GM19240 (cell line): Measurements from ENCODE around the gene OCEL1.
A peak's percentile ranks its signal among the peaks of the same experiment; 100 is the strongest.
"Not testable (repeated sequence)": the region's sequence is repeated elsewhere in the genome, so short reads cannot be mapped to it uniquely, and the experiment has no call there.

Experiments
- DNase-seq: peaks from one replicate; pipeline ENCODE4 v3.0.0; 2011; ENCODE audit warnings: low spot score; ENCODE audit not compliant: insufficient read length

Gene OCEL1

GRCh38 chr19:17260842-17261325 lies 34.9 kb downstream of the OCEL1 start:
- DNase-seq, result peak; percentile 97

DNA sequence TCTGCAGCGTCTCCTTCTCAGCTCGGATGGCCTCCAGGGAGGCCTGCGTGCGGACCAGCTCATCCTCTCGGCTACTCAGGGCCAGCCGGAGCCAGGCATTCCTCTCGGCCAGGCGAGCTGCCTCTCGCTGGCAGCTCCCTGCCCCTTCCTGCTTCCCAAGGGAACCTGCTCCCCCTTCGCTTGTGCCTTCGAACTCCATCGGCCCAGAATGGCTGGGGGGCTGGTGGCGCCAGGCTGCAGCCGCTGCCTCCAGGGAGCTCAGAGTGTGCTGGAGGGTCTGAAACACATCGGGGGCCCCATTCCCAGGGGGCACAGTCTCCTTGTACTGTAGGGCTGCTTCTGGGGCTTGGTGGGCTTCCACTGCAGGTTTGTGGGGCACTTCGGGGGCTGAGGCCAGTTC lies 36.5 kb downstream of the OCEL1 start:
- DNase-seq, result no peak

DNA sequence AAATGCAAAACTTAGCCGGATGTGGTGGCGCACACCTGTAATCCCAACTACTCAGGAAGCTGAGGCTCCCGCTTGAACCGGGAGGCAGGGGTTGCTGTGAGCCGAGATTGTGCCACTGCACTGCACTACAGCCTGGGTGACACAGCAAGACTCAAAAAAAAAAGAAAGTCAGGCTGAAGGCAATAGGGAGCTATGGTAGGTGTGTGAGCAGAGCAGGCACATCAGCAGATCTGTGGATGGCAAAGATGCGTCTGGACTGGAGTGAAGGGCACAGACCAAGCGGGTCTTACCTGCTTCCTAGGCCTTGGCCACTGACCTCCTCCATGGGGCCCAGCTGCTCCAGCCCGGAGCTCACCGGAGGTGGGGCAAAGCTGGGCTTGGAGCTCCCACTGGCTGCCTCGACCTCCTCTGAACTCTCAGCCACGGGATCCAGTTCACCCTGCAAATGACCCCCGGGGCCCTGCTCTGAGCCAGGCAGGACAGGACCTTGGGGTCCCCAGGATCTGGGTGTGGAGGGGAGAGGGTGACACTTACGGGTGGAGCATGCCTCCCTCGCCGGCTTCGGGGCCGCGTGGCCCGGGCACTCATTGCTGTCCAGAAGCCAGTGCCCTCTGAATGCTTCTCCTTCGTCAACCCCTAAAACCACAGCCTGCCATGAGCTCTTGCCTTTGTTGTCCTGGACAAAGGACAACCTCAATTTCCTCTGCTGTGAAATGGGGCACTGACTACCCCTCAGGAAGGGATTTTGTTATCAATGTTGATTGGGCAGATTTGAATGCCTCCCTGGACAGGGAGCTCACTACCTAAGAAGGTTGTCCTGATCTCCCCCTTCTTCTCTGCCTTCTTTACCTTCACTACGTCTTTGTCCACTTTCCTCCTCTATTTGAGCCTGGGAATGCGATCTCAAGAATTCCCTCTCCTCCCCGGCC lies 38.0 kb downstream of the OCEL1 start:
- no peak for DNase-seq

GRCh38 chr19:17264641-17264979 lies 38.6 kb downstream of the OCEL1 start, which contains the start of gene USHBP1:
Gene USHBP1, minus strand, starts transcription at chr19:17264745. Its CDS starts 446 bp downstream, at chr19:17264299.
- DNase-seq, result no peak

- DNase-seq, result no peak
Measured at GRCh38 chr19:17266026-17266425, 40.0 kb downstream of the OCEL1 start.

DNA sequence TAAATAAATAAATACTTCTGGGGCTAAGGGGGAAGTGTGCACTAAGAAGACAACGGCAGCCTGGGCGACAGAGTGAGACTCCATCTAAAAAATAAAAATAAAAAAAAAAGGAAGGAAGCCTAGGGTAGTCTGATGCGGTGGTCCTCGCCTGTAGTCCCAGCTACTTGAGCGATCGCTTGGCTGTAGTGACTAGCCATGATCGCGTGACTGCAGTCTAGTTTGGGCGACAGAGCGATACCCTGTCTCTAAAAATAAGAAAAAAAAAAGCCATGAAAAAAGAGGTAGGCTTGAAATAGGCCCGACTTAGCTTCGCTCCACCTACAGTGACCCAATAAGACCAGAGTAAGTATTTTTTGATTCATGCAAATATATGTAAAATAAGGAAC lies 40.6 kb downstream of the OCEL1 start:
- DNase-seq, result no peak

DNA sequence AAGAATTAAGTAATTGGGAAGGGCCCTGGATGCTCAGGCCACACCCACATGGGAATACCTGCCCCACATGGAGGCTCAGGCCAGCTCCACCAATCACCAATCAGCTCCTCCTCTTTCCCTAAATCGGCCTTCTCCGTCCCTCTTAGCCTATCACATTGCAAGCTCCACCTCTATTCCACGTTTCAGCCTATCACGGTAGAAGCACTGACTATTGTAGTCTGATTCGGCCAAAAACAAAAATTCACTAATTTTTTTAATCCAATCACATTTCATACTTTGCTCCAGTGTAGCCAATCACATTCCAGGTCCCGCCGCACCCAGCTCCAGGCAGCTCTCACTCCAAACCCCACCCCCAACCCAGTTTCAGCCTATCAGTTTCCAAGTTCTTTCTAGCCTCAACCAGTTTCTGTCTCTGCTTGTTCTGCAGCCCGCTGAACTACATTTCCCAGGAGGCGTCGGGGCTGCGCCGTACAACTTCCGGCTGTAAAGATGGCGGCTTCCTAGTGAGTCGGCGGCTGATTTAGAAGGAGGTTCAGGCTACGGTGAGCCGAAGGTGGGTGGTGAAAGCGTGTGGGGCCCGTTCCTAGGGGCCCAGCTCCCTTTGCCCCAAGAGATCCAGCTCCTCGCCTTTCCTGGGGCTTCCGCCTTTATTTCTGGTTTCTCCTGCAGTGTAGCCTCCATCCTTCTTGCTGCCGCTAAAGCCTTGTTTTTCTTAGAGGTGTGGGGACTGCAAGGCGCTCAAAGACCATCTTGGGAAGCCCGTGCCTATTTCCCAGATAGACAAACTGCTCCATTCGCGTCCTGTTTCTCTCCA lies 41.2 kb downstream of the OCEL1 start, which contains the start of gene BABAM1:
Gene BABAM1 (plus strand): TSS at position 469 of the 814 bp plus-strand sequence. CDS start 1,364 bp downstream, outside the sequence.
- peak; percentile 99 for DNase-seq

DNA sequence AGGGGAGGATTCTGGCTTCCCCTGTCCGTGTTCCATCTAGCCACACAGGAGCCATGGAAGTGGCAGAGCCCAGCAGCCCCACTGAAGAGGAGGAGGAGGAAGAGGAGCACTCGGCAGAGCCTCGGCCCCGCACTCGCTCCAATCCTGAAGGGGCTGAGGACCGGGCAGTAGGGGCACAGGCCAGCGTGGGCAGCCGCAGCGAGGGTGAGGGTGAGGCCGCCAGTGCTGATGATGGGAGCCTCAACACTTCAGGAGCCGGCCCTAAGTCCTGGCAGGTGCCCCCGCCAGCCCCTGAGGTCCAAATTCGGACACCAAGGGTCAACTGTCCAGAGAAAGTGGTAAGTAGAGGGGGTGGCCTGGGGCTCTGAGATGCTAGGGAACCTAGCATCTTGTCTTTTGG lies 42.7 kb downstream of the OCEL1 start:
- DNase-seq, result no peak

- DNase-seq, result not testable (repeated sequence)
Measured at GRCh38 chr19:17274892-17275291, 48.9 kb downstream of the OCEL1 start.

DNA sequence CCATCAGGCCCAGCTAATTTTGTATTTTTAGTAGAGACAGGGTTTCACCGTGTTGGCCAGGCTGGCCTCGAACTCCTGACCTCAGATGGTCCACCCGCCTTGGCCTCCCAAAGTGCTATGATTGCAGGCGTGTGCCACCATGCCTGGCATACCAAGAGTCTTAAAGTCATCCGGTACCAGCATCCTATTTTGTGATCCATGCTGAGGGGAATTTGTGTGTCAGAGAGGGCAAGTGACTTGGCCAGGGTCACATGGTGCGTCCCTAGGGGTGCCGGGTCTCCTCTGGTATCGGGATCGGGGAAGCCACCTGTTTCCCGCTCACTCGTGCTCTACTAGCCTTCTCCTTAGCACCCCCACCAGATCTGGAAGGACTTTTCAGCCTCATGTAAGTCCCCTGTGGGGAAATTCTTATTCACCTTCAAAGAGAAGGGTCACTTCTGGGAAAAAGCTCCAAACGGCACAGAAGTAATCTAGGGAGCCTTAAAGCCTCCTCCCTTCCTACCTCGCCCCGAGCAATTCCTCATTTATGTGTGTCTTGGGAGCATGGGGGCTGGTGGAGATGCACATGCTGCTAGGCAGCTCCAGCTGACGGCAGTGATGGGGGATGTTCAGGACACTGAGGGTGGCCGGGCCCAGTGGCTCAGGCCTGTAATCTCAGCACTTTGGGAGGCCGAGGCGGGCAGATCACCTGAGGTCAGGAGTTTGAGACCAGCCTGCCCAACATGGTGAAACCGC lies 49.6 kb downstream of the OCEL1 start:
- no peak for DNase-seq
